Lower leg skin (tissue), 3 donors: ENCODE measurements around the gene C5orf63.

Experiments used
- POLR2A ChIP-seq, 2 donors: fragments of 450-650 bp; IDR thresholded peaks; one replicate each; pipeline ENCODE4 v1.6.1; 2016 to 2017; ENCODE audit warnings: antibody characterized with exemption in 2 of 2, mild to moderate bottlenecking in 1 of 2, moderate library complexity in 1 of 2
- TF ChIP-seq, protein P1 (sequence below), 3 donors: fragments of 450-650 bp; IDR thresholded peaks; one replicate each; pipeline ENCODE4 v1.5.1; 2016; ENCODE audit warnings: antibody characterized with exemption in 3 of 3, mild to moderate bottlenecking in 3 of 3, moderate library complexity in 2 of 3

GRCh38 chr5:127030259-127031146 lies 42.8 kb downstream of the C5orf63 start, which contains the start of gene MARCHF3:
- TF ChIP-seq, protein P1, sequence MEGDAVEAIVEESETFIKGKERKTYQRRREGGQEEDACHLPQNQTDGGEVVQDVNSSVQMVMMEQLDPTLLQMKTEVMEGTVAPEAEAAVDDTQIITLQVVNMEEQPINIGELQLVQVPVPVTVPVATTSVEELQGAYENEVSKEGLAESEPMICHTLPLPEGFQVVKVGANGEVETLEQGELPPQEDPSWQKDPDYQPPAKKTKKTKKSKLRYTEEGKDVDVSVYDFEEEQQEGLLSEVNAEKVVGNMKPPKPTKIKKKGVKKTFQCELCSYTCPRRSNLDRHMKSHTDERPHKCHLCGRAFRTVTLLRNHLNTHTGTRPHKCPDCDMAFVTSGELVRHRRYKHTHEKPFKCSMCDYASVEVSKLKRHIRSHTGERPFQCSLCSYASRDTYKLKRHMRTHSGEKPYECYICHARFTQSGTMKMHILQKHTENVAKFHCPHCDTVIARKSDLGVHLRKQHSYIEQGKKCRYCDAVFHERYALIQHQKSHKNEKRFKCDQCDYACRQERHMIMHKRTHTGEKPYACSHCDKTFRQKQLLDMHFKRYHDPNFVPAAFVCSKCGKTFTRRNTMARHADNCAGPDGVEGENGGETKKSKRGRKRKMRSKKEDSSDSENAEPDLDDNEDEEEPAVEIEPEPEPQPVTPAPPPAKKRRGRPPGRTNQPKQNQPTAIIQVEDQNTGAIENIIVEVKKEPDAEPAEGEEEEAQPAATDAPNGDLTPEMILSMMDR (IDR thresholded peaks at IDR 0.05) = peak in 1 of 3 donors; percentile 14
- peak in 1 of 2 donors; percentile 24 for TF ChIP-seq POLR2A (IDR thresholded peaks at IDR 0.05)
